ENCODE results near the gene IFRD2. TPM values are rescaled to one million over a fixed set of nuclear protein-coding genes. Genes with fewer than 3 reads are reported as not detected.
"Not testable (repeated sequence)": the region's sequence is repeated elsewhere in the genome, so short reads cannot be mapped to it uniquely, and the experiment has no call there.

Gene IFRD2
- total RNA-seq, 4 donors from 2014 or later, result 37.3 to 85.4 (median 64.9) TPM

GRCh38 chr3:50288387-50289007, 3.7 kb downstream of the IFRD2 start:
- 90 to 97% methylated on average over 2 to 7 of the region's 23 CpGs for WGBS, 2 donors (ENCODE audit: low coverage in 1 of 2)
- Histone ChIP-seq H3K9me3 (no peaks in the 10 kb centered on the region), H3K27me3 (no peaks in the 10 kb centered on the region), H3K4me1 (peaks cover 0 to 28% (median 14%) of the 10 kb centered on the region in 3 donors), H3K27ac (no peak overlapping the region), H3K36me3 (peaks cover 0 to 46% of the 10 kb centered on the region in 2 donors), H3K4me3 (no peak overlapping the region)
- no peak for ATAC-seq
- TF ChIP-seq POLR2AphosphoS5 (IDR thresholded peaks at IDR 0.05) (no peak), CTCF (IDR thresholded peaks at IDR 0.05) (no peak)

- no peaks in the 10 kb centered on the region for H3K27me3 ChIP-seq
- ATAC-seq, result no peak
- no peak overlapping the region for H3K27ac ChIP-seq
- H3K4me1 ChIP-seq, result peaks cover 0 to 18% (median 6%) of the 10 kb centered on the region in 3 donors
- no peaks in the 10 kb centered on the region for H3K9me3 ChIP-seq
- H3K4me3 ChIP-seq, result no peak overlapping the region
- H3K36me3 ChIP-seq, result peaks cover 0 to 46% of the 10 kb centered on the region in 2 donors
- 80% methylated on average over 1 of the region's 1 CpG; no CpG with 5 or more reads in 1 of the 2 donors for WGBS, 2 donors (ENCODE audit: low coverage in 1 of 2)
- TF ChIP-seq POLR2AphosphoS5 (IDR thresholded peaks at IDR 0.05) (no peak), CTCF (IDR thresholded peaks at IDR 0.05) (no peak), EP300 (IDR thresholded peaks at IDR 0.05) (no peak), POLR2A (IDR thresholded peaks at IDR 0.05) (no peak)
These were observed 5.0 kb downstream of the IFRD2 start for GRCh38 chr3:50287262-50287661.

- Histone ChIP-seq H3K4me1 (peaks cover 0 to 16% (median 6%) of the 10 kb centered on the region in 3 donors), H3K9me3 (no peaks in the 10 kb centered on the region), H3K4me3 (no peak overlapping the region), H3K27ac (no peak overlapping the region), H3K36me3 (peaks cover 0 to 46% of the 10 kb centered on the region in 2 donors), H3K27me3 (no peaks in the 10 kb centered on the region)
- no peak for ATAC-seq
- WGBS, 2 donors (ENCODE audit: low coverage in 1 of 2), result 73% methylated on average over 6 of the region's 28 CpGs; no CpG with 5 or more reads in 1 of the 2 donors
- TF ChIP-seq POLR2A (IDR thresholded peaks at IDR 0.05) (no peak), CTCF (IDR thresholded peaks at IDR 0.05) (no peak), POLR2AphosphoS5 (IDR thresholded peaks at IDR 0.05) (no peak)
These were observed 5.7 kb downstream of the IFRD2 start for GRCh38 chr3:50286322-50287227.

DNA sequence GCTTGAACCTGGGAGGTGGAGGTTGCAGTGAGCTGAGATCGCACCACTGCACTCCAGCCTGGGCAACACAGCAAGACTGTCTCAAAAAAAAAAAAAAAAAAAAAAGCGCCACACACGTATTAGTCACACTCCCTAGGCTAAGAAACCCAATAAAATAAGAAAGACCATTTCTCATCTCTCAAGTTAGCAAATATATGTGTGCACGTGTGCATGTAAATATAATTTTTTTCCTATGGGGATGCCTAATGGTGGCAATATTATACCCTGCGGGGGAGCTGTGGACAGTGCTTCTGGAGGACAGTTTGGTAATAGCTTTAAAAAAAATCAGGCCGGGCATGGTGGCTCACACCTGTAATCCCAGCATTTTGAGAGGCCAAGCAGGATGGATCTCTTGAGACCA, 8.1 kb downstream of the IFRD2 start:
- WGBS, 2 donors (ENCODE audit: low coverage in 1 of 2), result 51 to 75% methylated on average over 2 to 6 of the region's 6 CpGs
- not testable (repeated sequence) for H3K27ac ChIP-seq, H3K27me3 ChIP-seq, ATAC-seq, H3K4me3 ChIP-seq, H3K9me3 ChIP-seq, H3K4me1 ChIP-seq
- H3K36me3 ChIP-seq, result peaks cover 0 to 31% of the 10 kb centered on the region in 2 donors

DNA sequence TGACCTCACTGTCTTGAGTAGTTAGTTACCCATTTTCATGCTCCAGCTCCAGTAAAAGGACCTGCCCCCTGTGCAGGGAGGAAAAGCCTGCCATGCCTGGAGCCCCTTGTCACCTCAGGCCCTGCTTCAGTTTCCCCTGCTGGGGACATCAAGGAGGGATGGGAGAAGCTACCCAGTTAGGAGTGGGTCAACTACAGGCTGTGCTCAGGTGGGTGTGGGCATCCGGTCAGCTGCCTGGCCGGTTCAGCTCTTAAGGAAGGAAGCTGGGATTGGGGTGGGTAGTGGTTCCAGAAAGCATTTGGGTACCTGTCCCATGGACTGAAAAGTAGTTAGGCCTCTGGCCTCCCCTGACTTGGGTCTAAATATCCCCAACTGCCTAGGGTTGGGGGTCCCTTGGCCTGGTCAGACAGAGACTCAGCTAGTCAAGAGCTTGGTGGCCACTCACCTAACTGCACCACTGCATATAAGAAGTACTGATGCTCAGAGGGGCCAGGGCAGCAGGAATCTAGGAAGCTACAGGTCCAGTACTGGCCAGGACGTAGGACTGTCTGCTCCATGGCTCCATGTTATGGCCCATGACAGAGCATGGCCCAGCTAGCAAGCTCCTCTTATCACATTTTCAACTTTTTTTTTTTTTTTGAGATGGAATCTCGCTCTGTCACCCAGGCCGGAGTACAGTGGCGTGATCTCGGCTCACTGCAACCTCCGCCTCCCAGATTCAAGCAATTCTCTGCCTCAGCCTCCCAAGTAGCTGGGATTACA, 12.8 kb downstream of the IFRD2 start:
- peak overlapping the region in 1 of 4 donors; percentile 38 for H3K27ac ChIP-seq
- peaks cover 27% of the 10 kb centered on the region for H3K27me3 ChIP-seq
- H3K4me3 ChIP-seq, result no peak overlapping the region
- H3K9me3 ChIP-seq, result no peaks in the 10 kb centered on the region
- TF ChIP-seq POLR2A (IDR thresholded peaks at IDR 0.05), result no peak
- TF ChIP-seq CTCF (IDR thresholded peaks at IDR 0.05), result no peak
- TF ChIP-seq EP300 (IDR thresholded peaks at IDR 0.05), result no peak
- no peak for TF ChIP-seq POLR2AphosphoS5 (IDR thresholded peaks at IDR 0.05)
- peaks cover 0 to 30% (median 5%) of the 10 kb centered on the region in 3 donors for H3K4me1 ChIP-seq
- peaks cover 0 to 27% of the 10 kb centered on the region in 2 donors for H3K36me3 ChIP-seq
- 97% methylated on average over 5 of the region's 8 CpGs; no CpG with 5 or more reads in 1 of the 2 donors for WGBS, 2 donors (ENCODE audit: low coverage in 1 of 2)
- no peak for ATAC-seq

Measured in gastroesophageal sphincter (tissue), 4 donors.